Measurements from ENCODE around the gene FBXO31. TPM values are rescaled to one million over a fixed set of nuclear protein-coding genes. Genes with fewer than 3 reads are reported as not detected.

FBXO31 gene
- total and polyA plus RNA-seq, 2 of the 13 experiments (the other 11 are each of a cell fraction or from before 2014, with no cell fraction given): 92.4 to 101 TPM

DNA sequence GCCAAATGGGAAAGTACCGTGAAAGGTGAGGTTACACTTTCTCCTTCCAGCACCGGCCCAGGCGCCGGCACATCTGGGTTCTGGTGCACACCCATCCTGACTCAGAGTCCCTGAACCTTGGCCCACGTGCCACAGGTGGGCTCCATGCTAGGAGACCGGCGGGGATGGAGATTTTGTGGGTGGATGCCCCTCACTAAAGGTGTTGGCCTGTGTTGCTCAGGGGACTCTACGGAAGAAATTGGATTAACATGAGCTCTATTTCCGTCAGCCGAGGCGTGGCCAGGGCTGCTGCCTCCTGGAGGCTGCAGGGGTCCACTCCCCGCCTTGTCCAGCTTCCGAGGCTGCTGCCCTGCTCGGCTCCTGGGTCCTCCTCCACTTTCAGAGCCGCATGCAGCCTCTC is 30.8 kb downstream of the FBXO31 start (continued):
- TF ChIP-seq ARHGAP35 (CRISPR knock-in tag; IDR thresholded peaks at IDR 0.05; ENCODE audit: borderline replicate concordance): no peak
- no peak for TF ChIP-seq MTF2 (CRISPR knock-in tag; IDR thresholded peaks at IDR 0.05; ENCODE audit: borderline replicate concordance)
- no peak for TF ChIP-seq CHD4 (IDR thresholded peaks at IDR 0.05; ENCODE audit: borderline replicate concordance, low read length)
- 0 out of 2 replicates have a peak, but pooled peaks have one; percentile 12 for TF ChIP-seq ZNF274 (CRISPR knock-in tag; IDR thresholded peaks at IDR 0.05)
- no peak for TF ChIP-seq KLF15 (CRISPR knock-in tag; IDR thresholded peaks at IDR 0.05; ENCODE audit: borderline replicate concordance)
- no peak for TF ChIP-seq CAMTA2 (CRISPR knock-in tag; IDR thresholded peaks at IDR 0.05; ENCODE audit: borderline replicate concordance)
- TF ChIP-seq ZNF24 (IDR thresholded peaks at IDR 0.05): no peak
- TF ChIP-seq DMAP1 (CRISPR knock-in tag; IDR thresholded peaks at IDR 0.05): no peak
- no peak for TF ChIP-seq ZNF207 (IDR thresholded peaks at IDR 0.05; ENCODE audit: borderline replicate concordance)
- TF ChIP-seq ZFX (CRISPR knock-in tag; IDR thresholded peaks at IDR 0.05; ENCODE audit: low read depth): no peak
- no peak for TF ChIP-seq TAF1 (CRISPR knock-in tag; IDR thresholded peaks at IDR 0.05)
- no peak for TF ChIP-seq ZNF747 (CRISPR knock-in tag; IDR thresholded peaks at IDR 0.05; ENCODE audit: borderline replicate concordance)
- no peak for TF ChIP-seq ZNF20 (CRISPR knock-in tag; IDR thresholded peaks at IDR 0.05)
- TF ChIP-seq, protein P1, sequence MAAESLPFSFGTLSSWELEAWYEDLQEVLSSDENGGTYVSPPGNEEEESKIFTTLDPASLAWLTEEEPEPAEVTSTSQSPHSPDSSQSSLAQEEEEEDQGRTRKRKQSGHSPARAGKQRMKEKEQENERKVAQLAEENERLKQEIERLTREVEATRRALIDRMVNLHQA (CRISPR knock-in tag; IDR thresholded peaks at IDR 0.05): no peak
- TF ChIP-seq, protein P2, sequence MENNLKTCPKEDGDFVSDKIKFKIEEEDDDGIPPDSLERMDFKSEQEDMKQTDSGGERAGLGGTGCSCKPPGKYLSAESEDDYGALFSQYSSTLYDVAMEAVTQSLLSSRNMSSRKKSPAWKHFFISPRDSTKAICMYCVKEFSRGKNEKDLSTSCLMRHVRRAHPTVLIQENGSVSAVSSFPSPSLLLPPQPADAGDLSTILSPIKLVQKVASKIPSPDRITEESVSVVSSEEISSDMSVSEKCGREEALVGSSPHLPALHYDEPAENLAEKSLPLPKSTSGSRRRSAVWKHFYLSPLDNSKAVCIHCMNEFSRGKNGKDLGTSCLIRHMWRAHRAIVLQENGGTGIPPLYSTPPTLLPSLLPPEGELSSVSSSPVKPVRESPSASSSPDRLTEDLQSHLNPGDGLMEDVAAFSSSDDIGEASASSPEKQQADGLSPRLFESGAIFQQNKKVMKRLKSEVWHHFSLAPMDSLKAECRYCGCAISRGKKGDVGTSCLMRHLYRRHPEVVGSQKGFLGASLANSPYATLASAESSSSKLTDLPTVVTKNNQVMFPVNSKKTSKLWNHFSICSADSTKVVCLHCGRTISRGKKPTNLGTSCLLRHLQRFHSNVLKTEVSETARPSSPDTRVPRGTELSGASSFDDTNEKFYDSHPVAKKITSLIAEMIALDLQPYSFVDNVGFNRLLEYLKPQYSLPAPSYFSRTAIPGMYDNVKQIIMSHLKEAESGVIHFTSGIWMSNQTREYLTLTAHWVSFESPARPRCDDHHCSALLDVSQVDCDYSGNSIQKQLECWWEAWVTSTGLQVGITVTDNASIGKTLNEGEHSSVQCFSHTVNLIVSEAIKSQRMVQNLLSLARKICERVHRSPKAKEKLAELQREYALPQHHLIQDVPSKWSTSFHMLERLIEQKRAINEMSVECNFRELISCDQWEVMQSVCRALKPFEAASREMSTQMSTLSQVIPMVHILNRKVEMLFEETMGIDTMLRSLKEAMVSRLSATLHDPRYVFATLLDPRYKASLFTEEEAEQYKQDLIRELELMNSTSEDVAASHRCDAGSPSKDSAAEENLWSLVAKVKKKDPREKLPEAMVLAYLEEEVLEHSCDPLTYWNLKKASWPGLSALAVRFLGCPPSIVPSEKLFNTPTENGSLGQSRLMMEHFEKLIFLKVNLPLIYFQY (CRISPR knock-in tag; IDR thresholded peaks at IDR 0.05; ENCODE audit: borderline replicate concordance): no peak
- TF ChIP-seq, protein P3, sequence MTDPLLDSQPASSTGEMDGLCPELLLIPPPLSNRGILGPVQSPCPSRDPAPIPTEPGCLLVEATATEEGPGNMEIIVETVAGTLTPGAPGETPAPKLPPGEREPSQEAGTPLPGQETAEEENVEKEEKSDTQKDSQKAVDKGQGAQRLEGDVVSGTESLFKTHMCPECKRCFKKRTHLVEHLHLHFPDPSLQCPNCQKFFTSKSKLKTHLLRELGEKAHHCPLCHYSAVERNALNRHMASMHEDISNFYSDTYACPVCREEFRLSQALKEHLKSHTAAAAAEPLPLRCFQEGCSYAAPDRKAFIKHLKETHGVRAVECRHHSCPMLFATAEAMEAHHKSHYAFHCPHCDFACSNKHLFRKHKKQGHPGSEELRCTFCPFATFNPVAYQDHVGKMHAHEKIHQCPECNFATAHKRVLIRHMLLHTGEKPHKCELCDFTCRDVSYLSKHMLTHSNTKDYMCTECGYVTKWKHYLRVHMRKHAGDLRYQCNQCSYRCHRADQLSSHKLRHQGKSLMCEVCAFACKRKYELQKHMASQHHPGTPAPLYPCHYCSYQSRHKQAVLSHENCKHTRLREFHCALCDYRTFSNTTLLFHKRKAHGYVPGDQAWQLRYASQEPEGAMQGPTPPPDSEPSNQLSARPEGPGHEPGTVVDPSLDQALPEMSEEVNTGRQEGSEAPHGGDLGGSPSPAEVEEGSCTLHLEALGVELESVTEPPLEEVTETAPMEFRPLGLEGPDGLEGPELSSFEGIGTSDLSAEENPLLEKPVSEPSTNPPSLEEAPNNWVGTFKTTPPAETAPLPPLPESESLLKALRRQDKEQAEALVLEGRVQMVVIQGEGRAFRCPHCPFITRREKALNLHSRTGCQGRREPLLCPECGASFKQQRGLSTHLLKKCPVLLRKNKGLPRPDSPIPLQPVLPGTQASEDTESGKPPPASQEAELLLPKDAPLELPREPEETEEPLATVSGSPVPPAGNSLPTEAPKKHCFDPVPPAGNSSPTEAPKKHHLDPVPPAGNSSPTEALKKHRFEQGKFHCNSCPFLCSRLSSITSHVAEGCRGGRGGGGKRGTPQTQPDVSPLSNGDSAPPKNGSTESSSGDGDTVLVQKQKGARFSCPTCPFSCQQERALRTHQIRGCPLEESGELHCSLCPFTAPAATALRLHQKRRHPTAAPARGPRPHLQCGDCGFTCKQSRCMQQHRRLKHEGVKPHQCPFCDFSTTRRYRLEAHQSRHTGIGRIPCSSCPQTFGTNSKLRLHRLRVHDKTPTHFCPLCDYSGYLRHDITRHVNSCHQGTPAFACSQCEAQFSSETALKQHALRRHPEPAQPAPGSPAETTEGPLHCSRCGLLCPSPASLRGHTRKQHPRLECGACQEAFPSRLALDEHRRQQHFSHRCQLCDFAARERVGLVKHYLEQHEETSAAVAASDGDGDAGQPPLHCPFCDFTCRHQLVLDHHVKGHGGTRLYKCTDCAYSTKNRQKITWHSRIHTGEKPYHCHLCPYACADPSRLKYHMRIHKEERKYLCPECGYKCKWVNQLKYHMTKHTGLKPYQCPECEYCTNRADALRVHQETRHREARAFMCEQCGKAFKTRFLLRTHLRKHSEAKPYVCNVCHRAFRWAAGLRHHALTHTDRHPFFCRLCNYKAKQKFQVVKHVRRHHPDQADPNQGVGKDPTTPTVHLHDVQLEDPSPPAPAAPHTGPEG (CRISPR knock-in tag; IDR thresholded peaks at IDR 0.05): no peak
- no peak for TF ChIP-seq HNF1B (CRISPR knock-in tag; IDR thresholded peaks at IDR 0.05)
- no peak for TF ChIP-seq ATF1 (CRISPR knock-in tag; IDR thresholded peaks at IDR 0.05)

Measured in HepG2 (cell line).